BLaER1 treated with 17β-estradiol and CSF1 and Interleukin-3, amounts not matched to agents 10 nM and 100 nM (cell line): ENCODE data around the gene ERGIC3.
A peak's percentile ranks its signal among the peaks of the same experiment; 100 is the strongest.

ENCODE experiments used
- H3K27ac ChIP-seq, 11 experiments: shearing (Covaris generic); formaldehyde crosslinking; 2 replicates each; pipeline ENCODE4 v1.8.1; 2022
- H3K27me3 ChIP-seq, 11 experiments: shearing (Covaris generic); formaldehyde crosslinking; 2 replicates each; pipeline ENCODE4 v1.8.1; 2022
- H3K36me3 ChIP-seq, 11 experiments: shearing (Covaris generic); formaldehyde crosslinking; 2 replicates each; pipeline ENCODE4 v1.8.1; 2022
- H3K4me1 ChIP-seq, 10 experiments: shearing (Covaris generic); formaldehyde crosslinking; 2 replicates each; pipeline ENCODE4 v1.8.1; 2022
- H3K4me2 ChIP-seq, 11 experiments: shearing (Covaris generic); formaldehyde crosslinking; 2 replicates each; pipeline ENCODE4 v1.8.1; 2022
- H3K4me3 ChIP-seq, 10 experiments: shearing (Covaris generic); formaldehyde crosslinking; 2 replicates each; pipeline ENCODE4 v1.8.1; 2022
- H3K9ac ChIP-seq, 11 experiments: shearing (Covaris generic); formaldehyde crosslinking; 2 replicates each; pipeline ENCODE4 v1.8.1; 2022
- H3K9me3 ChIP-seq, 11 experiments: shearing (Covaris generic); formaldehyde crosslinking; replicated peaks in 1 of 11; 2 replicates each; pipeline ENCODE4 v1.8.1; 2022
- H4K20me1 ChIP-seq, 11 experiments: shearing (Covaris generic); formaldehyde crosslinking; 2 replicates each; pipeline ENCODE4 v1.8.1; 2022
- Cebpa-rat ChIP-seq, 11 experiments: shearing (Covaris generic); IDR thresholded peaks; 2 replicates each; pipeline ENCODE4 v1.8.1; 2022

ERGIC3 gene

GRCh38 chr20:35600993-35601973 lies 59.4 kb downstream of the ERGIC3 start:
- H3K27ac ChIP-seq = no peak overlapping the region
- peak overlapping the region in 8 of 11 experiments; percentile 1 to 55 (median 26); a peak in 7 of 22 replicates for H3K9ac ChIP-seq
- H3K27me3 ChIP-seq = peaks cover 27 to 45% (median 39%) of the 10 kb centered on the region in 11 experiments
- peak overlapping the region; percentile 76 to 91 (median 86) for H3K4me2 ChIP-seq
- no peak for TF ChIP-seq Cebpa-rat (IDR thresholded peaks at IDR 0.05)
- H3K36me3 ChIP-seq = no peaks in the 10 kb centered on the region
- H4K20me1 ChIP-seq = peaks cover 0 to 16% (median 0%) of the 10 kb centered on the region in 11 experiments; a peak in 4 of 22 replicates
- H3K4me1 ChIP-seq = peaks cover 5 to 13% (median 12%) of the 10 kb centered on the region in 10 experiments; a peak in 18 of 20 replicates
- peak overlapping the region; percentile 35 to 62 (median 44); a peak in 19 of 20 replicates for H3K4me3 ChIP-seq
- no peaks in the 10 kb centered on the region for H3K9me3 ChIP-seq

GRCh38 chr20:35601990-35602389 lies 60.1 kb downstream of the ERGIC3 start:
- no peak for TF ChIP-seq Cebpa-rat (IDR thresholded peaks at IDR 0.05)
- Histone ChIP-seq H3K9ac (peak overlapping the region in 5 of 11 experiments; percentile 1 to 55 (median 37); a peak in 5 of 22 replicates), H3K4me3 (peak overlapping the region; percentile 35 to 62 (median 44); a peak in 15 of 20 replicates), H3K9me3 (no peaks in the 10 kb centered on the region), H3K36me3 (no peaks in the 10 kb centered on the region), H3K27ac (no peak overlapping the region), H4K20me1 (peaks cover 0 to 16% (median 0%) of the 10 kb centered on the region in 11 experiments; a peak in 4 of 22 replicates), H3K4me1 (peaks cover 8 to 18% (median 15%) of the 10 kb centered on the region in 10 experiments; a peak in 19 of 20 replicates), H3K27me3 (peaks cover 27 to 45% (median 39%) of the 10 kb centered on the region in 11 experiments), H3K4me2 (peak overlapping the region; percentile 76 to 91 (median 86))

- H4K20me1 ChIP-seq = peaks cover 0 to 16% (median 0%) of the 10 kb centered on the region in 11 experiments; a peak in 4 of 22 replicates
- no peaks in the 10 kb centered on the region for H3K9me3 ChIP-seq
- no peak overlapping the region for H3K4me3 ChIP-seq
- H3K36me3 ChIP-seq = no peaks in the 10 kb centered on the region
- no peak overlapping the region for H3K9ac ChIP-seq
- peaks cover 13 to 23% (median 20%) of the 10 kb centered on the region in 10 experiments for H3K4me1 ChIP-seq
- peaks cover 27 to 45% (median 39%) of the 10 kb centered on the region in 11 experiments for H3K27me3 ChIP-seq
- no peak overlapping the region for H3K4me2 ChIP-seq
- TF ChIP-seq Cebpa-rat (IDR thresholded peaks at IDR 0.05) = no peak
- no peak overlapping the region for H3K27ac ChIP-seq
These were observed 61.1 kb downstream of the ERGIC3 start for GRCh38 chr20:35602851-35603495.

GRCh38 chr20:35603695-35604448 lies 62.0 kb downstream of the ERGIC3 start:
- Histone ChIP-seq H3K27ac (no peak overlapping the region), H3K9ac (no peak overlapping the region), H3K4me3 (no peak overlapping the region), H3K27me3 (peaks cover 27 to 45% (median 39%) of the 10 kb centered on the region in 11 experiments), H3K9me3 (no peaks in the 10 kb centered on the region), H3K4me2 (no peak overlapping the region), H4K20me1 (peaks cover 0 to 16% (median 0%) of the 10 kb centered on the region in 11 experiments; a peak in 4 of 22 replicates), H3K36me3 (no peaks in the 10 kb centered on the region), H3K4me1 (peaks cover 13 to 23% (median 20%) of the 10 kb centered on the region in 10 experiments)
- no peak for TF ChIP-seq Cebpa-rat (IDR thresholded peaks at IDR 0.05)

- Histone ChIP-seq H3K9me3 (no peaks in the 10 kb centered on the region), H3K4me3 (no peak overlapping the region), H3K9ac (no peak overlapping the region), H3K4me1 (peaks cover 13 to 23% (median 20%) of the 10 kb centered on the region in 10 experiments), H3K4me2 (no peak overlapping the region), H3K27me3 (peaks cover 27 to 42% (median 38%) of the 10 kb centered on the region in 11 experiments), H3K36me3 (no peaks in the 10 kb centered on the region), H3K27ac (no peak overlapping the region), H4K20me1 (peaks cover 0 to 16% (median 0%) of the 10 kb centered on the region in 11 experiments; a peak in 4 of 22 replicates)
- TF ChIP-seq Cebpa-rat (IDR thresholded peaks at IDR 0.05) = no peak
These were observed 62.5 kb downstream of the ERGIC3 start for GRCh38 chr20:35604449-35604747.

- Histone ChIP-seq H3K4me1 (peaks cover 10 to 20% (median 16%) of the 10 kb centered on the region in 10 experiments), H3K36me3 (no peaks in the 10 kb centered on the region), H3K27me3 (peaks cover 14 to 25% (median 20%) of the 10 kb centered on the region in 11 experiments), H3K9me3 (no peaks in the 10 kb centered on the region), H4K20me1 (peaks cover 0 to 9% (median 0%) of the 10 kb centered on the region in 11 experiments; a peak in 4 of 22 replicates), H3K4me2 (no peak overlapping the region), H3K4me3 (no peak overlapping the region), H3K27ac (no peak overlapping the region), H3K9ac (no peak overlapping the region)
- no peak for TF ChIP-seq Cebpa-rat (IDR thresholded peaks at IDR 0.05)
These were observed 64.2 kb downstream of the ERGIC3 start for GRCh38 chr20:35606127-35606526.
